ENCODE measurements around the gene PIP5K1B.
A peak's percentile ranks its signal among the peaks of the same experiment; 100 is the strongest.

PIP5K1B gene

DNA sequence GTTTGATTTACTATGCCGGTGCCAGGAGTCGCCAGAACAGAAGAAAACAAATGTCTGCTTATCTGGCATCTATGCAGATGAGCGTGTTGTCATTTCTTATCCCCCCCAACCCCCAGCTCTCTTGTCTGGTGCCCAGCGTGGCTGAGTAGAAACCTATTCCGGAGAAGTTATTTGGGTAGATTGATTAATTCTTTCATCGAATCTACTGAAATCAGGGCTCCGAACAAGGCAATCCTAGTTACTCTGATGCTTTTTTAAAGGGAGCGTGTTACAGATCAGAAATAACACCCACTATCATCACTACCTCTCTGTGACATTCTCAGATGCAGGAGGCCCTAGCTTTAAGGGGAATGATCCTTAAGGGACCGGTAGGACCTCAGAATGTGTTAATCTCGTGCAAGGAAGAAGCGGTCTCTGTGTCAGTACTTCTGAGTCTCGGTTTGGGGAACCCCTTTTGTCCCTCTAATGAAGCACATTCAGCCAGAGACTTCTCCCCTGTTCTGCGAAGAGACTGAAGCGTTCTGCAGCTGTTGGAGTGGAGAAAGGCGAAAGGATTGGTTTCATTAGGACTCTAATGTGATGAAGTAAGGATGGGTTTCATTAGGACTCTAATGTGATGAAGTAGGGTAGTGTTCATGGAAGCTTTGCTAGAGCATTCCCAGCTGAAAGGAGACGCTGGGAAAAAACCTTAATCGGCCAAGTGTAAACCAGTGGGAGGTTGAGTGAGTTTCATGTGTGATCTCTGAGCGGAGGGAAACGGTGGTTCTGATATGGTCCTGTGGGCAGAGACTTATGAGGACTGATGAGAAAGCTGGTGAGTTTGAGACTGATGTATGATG is 1.5 kb downstream of the PIP5K1B start:
- H3K4me3 ChIP-seq (ENCODE audit: low read length, poor library complexity, severe bottlenecking): peak overlapping the region; percentile 82
- no peaks in the 10 kb centered on the region for H3F3A ChIP-seq (ENCODE audit: low read depth)
- H3K4me2 ChIP-seq (ENCODE audit: low read depth, low read length, poor library complexity, severe bottlenecking): peak overlapping the region; percentile 91
- no peaks in the 10 kb centered on the region for H3K27me3 ChIP-seq (ENCODE audit: insufficient read depth, low read length, poor library complexity, severe bottlenecking)
- no peaks in the 10 kb centered on the region for H3K36me3 ChIP-seq (ENCODE audit: insufficient read depth, low read length)
- H3K9me3 ChIP-seq (ENCODE audit: insufficient read depth, low read depth, low read length): no peaks in the 10 kb centered on the region
- peaks cover 18% of the 10 kb centered on the region; the same call in 1 of the 2 replicates for H3K79me2 ChIP-seq (ENCODE audit: insufficient read depth, low read length)
- H3K9ac ChIP-seq (ENCODE audit: low read depth, low read length, poor library complexity, severe bottlenecking): peak overlapping the region; percentile 66
- peaks cover 47% of the 10 kb centered on the region for H3K4me1 ChIP-seq (ENCODE audit: insufficient read depth, low read length, poor library complexity, severe bottlenecking)
- H4K20me1 ChIP-seq (ENCODE audit: insufficient read depth, low read length, poor library complexity, severe bottlenecking): no peaks in the 10 kb centered on the region
- no peak for TF ChIP-seq EZH2phosphoT487 (IDR thresholded peaks at IDR 0.05; ENCODE audit: borderline replicate concordance)
- TF ChIP-seq, protein P1, sequence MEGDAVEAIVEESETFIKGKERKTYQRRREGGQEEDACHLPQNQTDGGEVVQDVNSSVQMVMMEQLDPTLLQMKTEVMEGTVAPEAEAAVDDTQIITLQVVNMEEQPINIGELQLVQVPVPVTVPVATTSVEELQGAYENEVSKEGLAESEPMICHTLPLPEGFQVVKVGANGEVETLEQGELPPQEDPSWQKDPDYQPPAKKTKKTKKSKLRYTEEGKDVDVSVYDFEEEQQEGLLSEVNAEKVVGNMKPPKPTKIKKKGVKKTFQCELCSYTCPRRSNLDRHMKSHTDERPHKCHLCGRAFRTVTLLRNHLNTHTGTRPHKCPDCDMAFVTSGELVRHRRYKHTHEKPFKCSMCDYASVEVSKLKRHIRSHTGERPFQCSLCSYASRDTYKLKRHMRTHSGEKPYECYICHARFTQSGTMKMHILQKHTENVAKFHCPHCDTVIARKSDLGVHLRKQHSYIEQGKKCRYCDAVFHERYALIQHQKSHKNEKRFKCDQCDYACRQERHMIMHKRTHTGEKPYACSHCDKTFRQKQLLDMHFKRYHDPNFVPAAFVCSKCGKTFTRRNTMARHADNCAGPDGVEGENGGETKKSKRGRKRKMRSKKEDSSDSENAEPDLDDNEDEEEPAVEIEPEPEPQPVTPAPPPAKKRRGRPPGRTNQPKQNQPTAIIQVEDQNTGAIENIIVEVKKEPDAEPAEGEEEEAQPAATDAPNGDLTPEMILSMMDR (conservative IDR thresholded peaks at IDR 0.05; ENCODE audit: low read length): no peak
- H2AFZ ChIP-seq (ENCODE audit: low read length): no peak overlapping the region
- H3K9me2 ChIP-seq (replicated peaks; ENCODE audit: low read depth, low read length): no peaks in the 10 kb centered on the region

DNA sequence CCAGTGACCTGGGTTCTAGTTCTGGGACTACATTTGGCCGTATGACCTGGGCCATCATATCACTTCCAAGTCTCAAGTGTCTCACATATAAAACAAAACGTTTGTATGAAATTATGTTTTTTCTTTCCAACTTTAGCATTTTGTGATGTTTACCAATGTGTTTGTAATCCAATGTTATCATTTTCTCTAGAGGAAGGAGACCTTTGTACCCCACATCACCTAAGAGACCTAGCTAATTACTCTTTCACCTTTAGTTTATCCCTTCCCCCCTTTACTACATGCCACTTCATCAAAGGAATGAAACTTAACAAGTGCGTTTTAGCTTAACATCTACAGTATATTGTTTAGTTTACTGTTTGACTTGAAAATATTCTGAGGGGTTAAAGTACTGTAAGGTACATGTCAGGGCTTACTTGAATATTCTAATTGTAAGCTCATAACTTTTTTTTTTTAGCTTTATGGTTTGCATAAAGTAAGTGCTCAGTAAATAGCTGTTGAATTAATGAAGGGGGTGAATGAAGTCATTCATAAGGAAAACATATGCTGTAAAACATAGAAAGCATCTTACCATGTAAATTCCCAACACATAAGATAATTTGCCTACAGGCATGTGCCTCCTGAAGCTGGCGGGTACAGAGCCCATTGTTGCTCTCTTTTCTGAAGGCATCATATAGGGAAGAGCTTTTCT is 2.9 kb downstream of the PIP5K1B start:
- no peak for TF ChIP-seq EZH2phosphoT487 (IDR thresholded peaks at IDR 0.05; ENCODE audit: borderline replicate concordance)
- TF ChIP-seq, protein P1 (conservative IDR thresholded peaks at IDR 0.05; ENCODE audit: low read length): no peak
- Histone ChIP-seq H3K4me1 (ENCODE audit: insufficient read depth, low read length, poor library complexity, severe bottlenecking) (peaks cover 47% of the 10 kb centered on the region), H3K9me2 (replicated peaks; ENCODE audit: low read depth, low read length) (no peaks in the 10 kb centered on the region), H3K9ac (ENCODE audit: low read depth, low read length, poor library complexity, severe bottlenecking) (no peak overlapping the region), H3K79me2 (ENCODE audit: insufficient read depth, low read length) (peaks cover 18% of the 10 kb centered on the region; the same call in 1 of the 2 replicates), H3K27me3 (ENCODE audit: insufficient read depth, low read length, poor library complexity, severe bottlenecking) (no peaks in the 10 kb centered on the region), H3F3A (ENCODE audit: low read depth) (no peaks in the 10 kb centered on the region), H3K9me3 (ENCODE audit: insufficient read depth, low read depth, low read length) (no peaks in the 10 kb centered on the region), H3K4me2 (ENCODE audit: low read depth, low read length, poor library complexity, severe bottlenecking) (peak overlapping the region; percentile 91), H2AFZ (ENCODE audit: low read length) (no peak overlapping the region), H4K20me1 (ENCODE audit: insufficient read depth, low read length, poor library complexity, severe bottlenecking) (no peaks in the 10 kb centered on the region), H3K36me3 (ENCODE audit: insufficient read depth, low read length) (no peaks in the 10 kb centered on the region), H3K4me3 (ENCODE audit: low read length, poor library complexity, severe bottlenecking) (no peak overlapping the region)

DNA sequence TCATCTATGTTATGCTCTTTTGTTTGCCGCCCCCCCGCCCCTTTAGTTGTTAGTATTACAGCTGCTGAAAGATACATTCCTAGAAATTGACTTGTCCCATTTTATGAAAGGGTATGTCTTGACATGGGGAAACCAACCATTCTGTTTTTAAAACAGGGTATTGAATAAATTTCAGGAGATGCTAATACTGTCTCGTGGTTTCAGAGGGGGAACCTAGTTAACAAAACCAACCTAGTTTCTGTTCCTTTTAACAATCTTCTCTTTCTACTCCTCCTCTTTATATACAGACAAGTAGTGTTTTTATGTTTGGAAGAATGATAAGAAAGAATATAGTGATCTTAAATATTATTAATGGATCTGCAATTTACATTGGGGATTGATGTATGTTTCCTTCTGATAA is 3.5 kb downstream of the PIP5K1B start:
- Histone ChIP-seq H3K4me2 (ENCODE audit: low read depth, low read length, poor library complexity, severe bottlenecking) (peak overlapping the region; percentile 91), H3K36me3 (ENCODE audit: insufficient read depth, low read length) (no peaks in the 10 kb centered on the region), H3K4me3 (ENCODE audit: low read length, poor library complexity, severe bottlenecking) (no peak overlapping the region), H3K79me2 (ENCODE audit: insufficient read depth, low read length) (peaks cover 18% of the 10 kb centered on the region; the same call in 1 of the 2 replicates), H3K27me3 (ENCODE audit: insufficient read depth, low read length, poor library complexity, severe bottlenecking) (no peaks in the 10 kb centered on the region), H2AFZ (ENCODE audit: low read length) (no peak overlapping the region), H3K9me2 (replicated peaks; ENCODE audit: low read depth, low read length) (no peaks in the 10 kb centered on the region), H3K9ac (ENCODE audit: low read depth, low read length, poor library complexity, severe bottlenecking) (no peak overlapping the region), H3K9me3 (ENCODE audit: insufficient read depth, low read depth, low read length) (no peaks in the 10 kb centered on the region), H3K4me1 (ENCODE audit: insufficient read depth, low read length, poor library complexity, severe bottlenecking) (peaks cover 47% of the 10 kb centered on the region), H4K20me1 (ENCODE audit: insufficient read depth, low read length, poor library complexity, severe bottlenecking) (no peaks in the 10 kb centered on the region), H3F3A (ENCODE audit: low read depth) (no peaks in the 10 kb centered on the region)
- TF ChIP-seq, protein P1 (conservative IDR thresholded peaks at IDR 0.05; ENCODE audit: low read length): no peak
- TF ChIP-seq EZH2phosphoT487 (IDR thresholded peaks at IDR 0.05; ENCODE audit: borderline replicate concordance): no peak

Measured in Loucy (cell line).